Spleen (tissue), 7 donors: ENCODE measurements around the gene DBNDD1.

ENCODE experiments used
- CTCF ChIP-seq, 11 experiments: fragments of 200-600 bp in 7 of 11; fragments of 450-650 bp in 4 of 11; sonication (generic) in 4 of 11; IDR thresholded peaks in 8 of 11; conservative IDR thresholded peaks in 3 of 11; 1 replicate in 7 of 11; 2 replicates in 4 of 11; pipeline versions ENCODE4 v1.4.0 to v1.8.0; 2016 to 2021; ENCODE audit warnings: antibody characterized with exemption in 11 of 11, inconsistent platforms in 4 of 11, mild to moderate bottlenecking in 1 of 11
- POLR2A ChIP-seq, 3 donors: fragments of 450-650 bp; IDR thresholded peaks; one replicate each; pipeline ENCODE4 v1.5.1; 2017; ENCODE audit warnings: antibody characterized with exemption in 3 of 3, mild to moderate bottlenecking in 1 of 3
- donor health status: DM: no; HTN: no; CAD: no; lungs with moderate emphysema.
- donor health status: DM: no; HTN: no; CAD: no.
- donor health status: DM: no; HTN: no; CAD: no.

DNA sequence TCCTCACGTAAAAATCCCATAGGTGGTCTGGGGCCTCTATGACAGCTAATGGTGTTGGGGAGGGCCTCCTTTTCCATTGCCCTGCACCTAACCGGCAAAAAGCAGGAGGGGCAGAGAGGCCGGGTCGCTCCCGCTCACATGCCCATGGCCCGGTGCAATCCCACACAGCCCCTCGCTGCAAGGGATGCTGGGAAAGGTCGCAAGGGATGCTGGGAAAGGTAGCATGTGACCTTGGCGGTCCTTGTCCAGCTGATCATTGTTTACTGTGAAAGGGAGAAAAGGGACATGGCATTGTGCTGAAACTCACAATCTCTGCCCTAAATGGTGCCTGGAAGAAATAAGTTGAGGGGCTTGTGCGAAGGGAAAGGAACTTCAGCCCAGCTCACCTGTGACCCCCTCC is 60.7 kb downstream of the DBNDD1 start:
- TF ChIP-seq POLR2A (IDR thresholded peaks at IDR 0.05) (no peak), CTCF (IDR thresholded peaks at IDR 0.05 in 8 of 11, conservative IDR thresholded peaks at IDR 0.05 in 3 of 11) (no peak)
